Activated CD4-positive, CD25-positive, alpha-beta regulatory T cell treated with anti-CD3 and anti-CD28 coated beads, Interleukin-2, amount 50 U/mL, for 72 hours (primary cell): ENCODE results near the gene ADAD2.

Experiments
- DNase-seq: peaks from one replicate; pipeline ENCODE4 v3.0.0; 2021

ADAD2 gene

GRCh38 chr16:84190731-84191388 lies at the start of gene ADAD2:
Gene ADAD2, plus strand, starts transcription at chr16:84191157. Its CDS starts 74 bp downstream, at chr16:84191231.
- DNase-seq, result no peak

- no peak for DNase-seq
Observed at GRCh38 chr16:84143081-84143480, 47.9 kb upstream of the ADAD2 start.

- no peak for DNase-seq
Observed at GRCh38 chr16:84143784-84144199, 47.2 kb upstream of the ADAD2 start.

- DNase-seq, result peak; percentile 59
Observed at GRCh38 chr16:84144209-84144858, 46.6 kb upstream of the ADAD2 start.

GRCh38 chr16:84144859-84145639 lies 45.9 kb upstream of the ADAD2 start, which contains the start of the genes DNAAF1 and HSDL1:
Gene DNAAF1, plus strand, starts transcription at chr16:84145308. Its CDS starts 133 bp downstream, at chr16:84145441.
Gene HSDL1, minus strand, starts transcription at chr16:84145177. Its CDS starts 13,856 bp downstream, at chr16:84131321.
- DNase-seq, result peak; percentile 97

- no peak for DNase-seq
Observed at GRCh38 chr16:84150926-84151325, 40.0 kb upstream of the ADAD2 start.

GRCh38 chr16:84153660-84154214 lies 37.2 kb upstream of the ADAD2 start:
- DNase-seq, result no peak

- DNase-seq, result no peak
Observed at GRCh38 chr16:84155226-84155625, 35.7 kb upstream of the ADAD2 start.

GRCh38 chr16:84155771-84156170 lies 35.2 kb upstream of the ADAD2 start:
- no peak for DNase-seq

GRCh38 chr16:84156342-84156784 lies 34.6 kb upstream of the ADAD2 start:
- no peak for DNase-seq

GRCh38 chr16:84159007-84159406 lies 31.9 kb upstream of the ADAD2 start:
- no peak for DNase-seq

GRCh38 chr16:84159800-84160199 lies 31.2 kb upstream of the ADAD2 start:
- DNase-seq, result no peak

GRCh38 chr16:84161037-84161436 lies 29.9 kb upstream of the ADAD2 start:
- no peak for DNase-seq

GRCh38 chr16:84161801-84162200 lies 29.2 kb upstream of the ADAD2 start:
- DNase-seq, result no peak

GRCh38 chr16:84165746-84166145 lies 25.2 kb upstream of the ADAD2 start:
- DNase-seq, result no peak

- DNase-seq, result no peak
Observed at GRCh38 chr16:84166796-84167695, 23.9 kb upstream of the ADAD2 start.

GRCh38 chr16:84169765-84170310 lies 21.1 kb upstream of the ADAD2 start:
- DNase-seq, result no peak

- DNase-seq, result no peak
Observed at GRCh38 chr16:84174396-84174795, 16.6 kb upstream of the ADAD2 start.

GRCh38 chr16:84175350-84176081 lies 15.4 kb upstream of the ADAD2 start:
- peak; percentile 55 for DNase-seq

- no peak for DNase-seq
Observed at GRCh38 chr16:84176192-84177053, 14.5 kb upstream of the ADAD2 start.
